ENCODE measurements around the gene LYRM9.

DNA sequence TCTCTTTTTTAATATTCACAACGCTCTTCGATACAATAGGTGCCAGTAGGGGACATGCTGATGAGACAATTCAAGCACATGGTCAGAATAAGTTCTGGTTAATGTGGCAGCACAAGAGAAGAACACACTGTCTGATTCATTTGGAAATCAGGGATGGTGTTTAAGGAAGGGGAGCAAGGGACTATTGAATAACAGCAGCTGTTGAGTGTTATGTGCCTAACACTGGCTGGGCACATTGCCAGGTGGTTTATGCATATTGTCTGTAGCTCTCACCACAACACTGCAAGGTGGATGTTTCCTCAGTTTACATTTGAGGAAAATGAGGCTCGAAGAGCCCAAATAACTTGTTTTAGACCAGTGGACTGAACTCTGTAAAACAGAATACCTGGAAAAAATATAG lies 44.2 kb downstream of the LYRM9 start:
- TF ChIP-seq GATA3 (IDR thresholded peaks at IDR 0.05; ENCODE audit: low read depth, low read length) (no peak), GATA2 (IDR thresholded peaks at IDR 0.05; ENCODE audit: low read depth, low read length) (no peak)
